Activated CD4-positive, alpha-beta memory T cell treated with anti-CD3 and anti-CD28 coated beads for 36 hours (primary cell): Measurements from ENCODE around the gene TBX3. TPM values are rescaled to one million over a fixed set of nuclear protein-coding genes. Genes with fewer than 3 reads are reported as not detected.

ENCODE experiments used
- CTCF ChIA-PET: fragments of 350-600 bp; sonication (Branson Sonifier 250); formaldehyde crosslinking; loops from one replicate; lab custom pipeline; 2021; ENCODE audit warnings: antibody characterized with exemption, inconsistent platforms; lab: Charles Lee
- POLR2A ChIA-PET: fragments of 350-600 bp; sonication (Branson Sonifier 250); formaldehyde crosslinking; loops from one replicate; lab custom pipeline; 2021; ENCODE audit warnings: antibody characterized with exemption; lab: Charles Lee
- DNase-seq: peaks from one replicate; pipeline ENCODE4 v3.0.0-alpha.2; 2020
- H3K27ac Mint-ChIP-seq: one replicate; pipeline ENCODE4 v1.8.0; 2021; ENCODE audit warnings: mixed read lengths
- H3K27me3 Mint-ChIP-seq: one replicate; pipeline ENCODE4 v1.8.0; 2021; ENCODE audit warnings: mixed read lengths
- H3K36me3 Mint-ChIP-seq: one replicate; pipeline ENCODE4 v1.8.0; 2021; ENCODE audit warnings: mixed read lengths
- H3K4me1 Mint-ChIP-seq: one replicate; pipeline ENCODE4 v1.8.0; 2021; ENCODE audit warnings: low read depth, mixed read lengths
- H3K4me3 Mint-ChIP-seq: one replicate; pipeline ENCODE4 v1.8.0; 2021; ENCODE audit warnings: mild to moderate bottlenecking, mixed read lengths
- H3K9me3 Mint-ChIP-seq: one replicate; pipeline ENCODE4 v1.8.0; 2021; ENCODE audit warnings: mixed read lengths
- intact Hi-C: fragments of 100-400 bp; cut with micrococcal nuclease; formaldehyde crosslinking; loops from one replicate; pipeline ENCODE4 v1.15.1; 2023
- total RNA-seq, 2 experiments: library from RNA; stranded (reverse); gene quantifications; one replicate each; pipeline ENCODE4 v1.2.3, GENCODE V29; 2021

The TBX3 gene
- total RNA-seq, 2 experiments from 2014 or later = not detected

GRCh38 chr12:114685869-114686268, 1.9 kb upstream of the TBX3 start:
- intact Hi-C loops = loop anchor here (2.0 kb wide), 1 partner anchor 15 kb away; no protein-coding TSS in a partner anchor
- H3K27ac Mint-ChIP-seq = no peak overlapping the region
- H3K27me3 Mint-ChIP-seq = peaks cover 90% of the 10 kb centered on the region

GRCh38 chr12:114685320-114685781, 1.4 kb upstream of the TBX3 start:
- H3K4me1 Mint-ChIP-seq = peaks cover 34% of the 10 kb centered on the region
- peaks cover 8% of the 10 kb centered on the region for H3K36me3 Mint-ChIP-seq
- H3K9me3 Mint-ChIP-seq = no peaks in the 10 kb centered on the region
- no peak overlapping the region for H3K27ac Mint-ChIP-seq
- intact Hi-C loops = loop anchor here (2.0 kb wide), 1 partner anchor 15 kb away; no protein-coding TSS in a partner anchor
- peaks cover 89% of the 10 kb centered on the region for H3K27me3 Mint-ChIP-seq
- peak overlapping the region; percentile 16 for H3K4me3 Mint-ChIP-seq
- no peak for DNase-seq
- ChIA-PET POLR2A (no interaction called here), CTCF (no interaction called here)

More at GRCh38 chr12:114685869-114686268, 1.9 kb upstream of the TBX3 start:
- no peak for DNase-seq
- CTCF ChIA-PET = no interaction called here
- peaks cover 8% of the 10 kb centered on the region for H3K36me3 Mint-ChIP-seq
- H3K9me3 Mint-ChIP-seq = no peaks in the 10 kb centered on the region
- H3K4me1 Mint-ChIP-seq = peaks cover 34% of the 10 kb centered on the region
- POLR2A ChIA-PET = no interaction called here
- no peak overlapping the region for H3K4me3 Mint-ChIP-seq

- intact Hi-C loops = loop anchor here (2.0 kb wide), 1 partner anchor 14 kb away; no protein-coding TSS in a partner anchor
- CTCF ChIA-PET = no interaction called here
- peaks cover 8% of the 10 kb centered on the region for H3K36me3 Mint-ChIP-seq
Measured at GRCh38 chr12:114684870-114685273, 897 bp upstream of the TBX3 start.

GRCh38 chr12:114683709-114684097, 272 bp downstream of the TBX3 start:
- no peak for DNase-seq
- Mint-ChIP-seq H3K27ac (no peak overlapping the region), H3K27me3 (peaks cover 90% of the 10 kb centered on the region), H3K9me3 (no peaks in the 10 kb centered on the region), H3K4me3 (peak overlapping the region; percentile 66), H3K36me3 (peaks cover 8% of the 10 kb centered on the region), H3K4me1 (peaks cover 34% of the 10 kb centered on the region)
- ChIA-PET CTCF (interaction anchor here (0.6 to 0.8 kb wide), 2 partner anchors 8 to 14 kb away, joined by 3 read pairs; no protein-coding TSS in a partner anchor), POLR2A (no interaction called here)
- intact Hi-C loops = loop anchor here (2.0 kb wide), 1 partner anchor 13 kb away; no protein-coding TSS in a partner anchor

More at GRCh38 chr12:114684870-114685273, 897 bp upstream of the TBX3 start:
- no peak overlapping the region for H3K27ac Mint-ChIP-seq
- H3K4me1 Mint-ChIP-seq = peaks cover 34% of the 10 kb centered on the region
- H3K4me3 Mint-ChIP-seq = peak overlapping the region; percentile 16
- POLR2A ChIA-PET = no interaction called here
- H3K27me3 Mint-ChIP-seq = peaks cover 89% of the 10 kb centered on the region
- no peak for DNase-seq
- no peaks in the 10 kb centered on the region for H3K9me3 Mint-ChIP-seq

GRCh38 chr12:114682785-114683708, 928 bp downstream of the TBX3 start:
- peaks cover 8% of the 10 kb centered on the region for H3K36me3 Mint-ChIP-seq
- DNase-seq = no peak
- H3K4me3 Mint-ChIP-seq = peak overlapping the region; percentile 66
- intact Hi-C loops = no loop called here
- H3K27ac Mint-ChIP-seq = no peak overlapping the region
- no peaks in the 10 kb centered on the region for H3K9me3 Mint-ChIP-seq
- peaks cover 87% of the 10 kb centered on the region for H3K27me3 Mint-ChIP-seq
- peaks cover 34% of the 10 kb centered on the region for H3K4me1 Mint-ChIP-seq
- POLR2A ChIA-PET = no interaction called here
- CTCF ChIA-PET = no interaction called here

GRCh38 chr12:114682106-114682784, 1.7 kb downstream of the TBX3 start:
- no peak overlapping the region for H3K27ac Mint-ChIP-seq
- POLR2A ChIA-PET = no interaction called here
- H3K9me3 Mint-ChIP-seq = no peaks in the 10 kb centered on the region
- CTCF ChIA-PET = no interaction called here
- H3K4me1 Mint-ChIP-seq = peaks cover 34% of the 10 kb centered on the region
- no peak overlapping the region for H3K4me3 Mint-ChIP-seq
- peaks cover 88% of the 10 kb centered on the region for H3K27me3 Mint-ChIP-seq
- DNase-seq = no peak
- H3K36me3 Mint-ChIP-seq = peaks cover 8% of the 10 kb centered on the region
- intact Hi-C loops = no loop called here

GRCh38 chr12:114681116-114681871, 2.7 kb downstream of the TBX3 start:
- intact Hi-C loops = no loop called here
- Mint-ChIP-seq H3K27ac (no peak overlapping the region), H3K36me3 (peaks cover 4% of the 10 kb centered on the region), H3K27me3 (peaks cover 83% of the 10 kb centered on the region), H3K9me3 (no peaks in the 10 kb centered on the region), H3K4me1 (peaks cover 29% of the 10 kb centered on the region), H3K4me3 (no peak overlapping the region)
- ChIA-PET POLR2A (no interaction called here), CTCF (no interaction called here)
- no peak for DNase-seq

- intact Hi-C loops = no loop called here
- ChIA-PET CTCF (no interaction called here), POLR2A (no interaction called here)
- Mint-ChIP-seq H3K4me3 (no peak overlapping the region), H3K4me1 (peaks cover 26% of the 10 kb centered on the region), H3K27me3 (peaks cover 82% of the 10 kb centered on the region), H3K36me3 (peaks cover 1% of the 10 kb centered on the region), H3K9me3 (no peaks in the 10 kb centered on the region), H3K27ac (no peak overlapping the region)
- no peak for DNase-seq
Measured at GRCh38 chr12:114680604-114681069, 3.3 kb downstream of the TBX3 start.

GRCh38 chr12:114679942-114680341, 4.0 kb downstream of the TBX3 start:
- no peaks in the 10 kb centered on the region for H3K9me3 Mint-ChIP-seq
- POLR2A ChIA-PET = no interaction called here
- H3K4me3 Mint-ChIP-seq = no peak overlapping the region
- no peak overlapping the region for H3K27ac Mint-ChIP-seq
- intact Hi-C loops = no loop called here
- peaks cover 1% of the 10 kb centered on the region for H3K36me3 Mint-ChIP-seq
- H3K27me3 Mint-ChIP-seq = peaks cover 81% of the 10 kb centered on the region
- DNase-seq = no peak
- CTCF ChIA-PET = no interaction called here
- peaks cover 19% of the 10 kb centered on the region for H3K4me1 Mint-ChIP-seq

GRCh38 chr12:114679452-114679875, 4.5 kb downstream of the TBX3 start:
- Mint-ChIP-seq H3K27ac (no peak overlapping the region), H3K4me1 (peaks cover 17% of the 10 kb centered on the region), H3K36me3 (peaks cover 1% of the 10 kb centered on the region), H3K9me3 (no peaks in the 10 kb centered on the region), H3K4me3 (no peak overlapping the region), H3K27me3 (peaks cover 83% of the 10 kb centered on the region)
- ChIA-PET POLR2A (no interaction called here), CTCF (no interaction called here)
- DNase-seq = no peak
- intact Hi-C loops = no loop called here

GRCh38 chr12:114678718-114679117, 5.3 kb downstream of the TBX3 start:
- ChIA-PET POLR2A (no interaction called here), CTCF (no interaction called here)
- no peak overlapping the region for H3K4me3 Mint-ChIP-seq
- peaks cover 79% of the 10 kb centered on the region for H3K27me3 Mint-ChIP-seq
- H3K9me3 Mint-ChIP-seq = no peaks in the 10 kb centered on the region
- H3K4me1 Mint-ChIP-seq = peaks cover 11% of the 10 kb centered on the region
- DNase-seq = no peak
- H3K27ac Mint-ChIP-seq = no peak overlapping the region
- intact Hi-C loops = no loop called here
- H3K36me3 Mint-ChIP-seq = no peaks in the 10 kb centered on the region
